T follicular helper cell (primary cell): ENCODE measurements around the gene SNCB.
A peak's percentile ranks its signal among the peaks of the same experiment; 100 is the strongest.
"Not testable (repeated sequence)": the region's sequence is repeated elsewhere in the genome, so short reads cannot be mapped to it uniquely, and the experiment has no call there.

ENCODE experiments used
- DNase-seq: peaks from one replicate; pipeline ENCODE4 v3.0.0-alpha.2; 2020; ENCODE audit warnings: low read depth

SNCB gene

DNA sequence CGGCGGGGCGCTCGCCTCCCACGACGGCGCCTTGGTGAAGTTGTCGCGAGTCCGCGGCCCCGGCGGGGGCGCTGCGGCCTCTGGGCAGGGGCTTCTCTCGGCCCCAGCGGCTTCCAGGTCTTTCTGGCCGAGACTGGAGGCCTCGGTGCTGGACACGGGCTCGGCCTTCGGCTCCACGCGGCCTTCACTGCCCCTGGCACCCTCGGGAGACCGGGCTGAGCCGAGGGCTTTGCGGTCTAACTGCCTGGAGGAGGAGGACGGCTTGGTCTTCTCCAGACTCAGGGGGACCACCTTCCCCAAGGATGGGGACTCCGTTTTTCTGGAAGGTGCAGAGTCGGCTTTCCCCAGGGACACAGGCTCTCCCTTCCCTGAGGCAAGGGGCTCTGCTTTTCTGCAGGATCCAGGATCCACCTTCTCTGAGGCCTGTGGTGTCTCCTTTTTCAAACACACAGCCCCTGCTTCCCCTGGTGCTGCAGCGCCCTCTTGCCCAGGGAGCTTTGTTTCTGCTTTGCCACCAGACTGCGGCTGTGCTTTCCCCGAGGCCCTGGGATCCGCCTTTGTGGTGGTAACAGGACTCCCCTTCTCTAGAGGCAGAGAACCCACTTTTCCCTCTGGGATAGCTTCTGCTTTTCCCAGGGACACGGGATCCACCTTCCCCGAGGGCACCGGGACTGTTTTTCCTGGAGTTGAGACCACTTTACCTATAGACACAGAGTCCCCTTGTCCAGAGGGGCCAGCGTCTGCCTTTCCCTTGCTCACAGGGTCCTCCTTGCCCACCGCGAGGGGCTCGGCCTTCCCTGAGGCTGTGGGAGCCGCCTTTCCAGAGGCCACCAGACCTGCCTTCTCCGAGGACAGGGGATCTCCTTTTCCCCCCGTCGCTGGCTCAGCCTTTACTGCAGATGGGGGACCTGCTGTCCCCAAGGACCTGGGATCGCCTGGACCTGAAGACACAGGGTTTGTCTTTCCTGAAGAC, 32.6 kb downstream of the SNCB start:
- DNase-seq = no peak

DNA sequence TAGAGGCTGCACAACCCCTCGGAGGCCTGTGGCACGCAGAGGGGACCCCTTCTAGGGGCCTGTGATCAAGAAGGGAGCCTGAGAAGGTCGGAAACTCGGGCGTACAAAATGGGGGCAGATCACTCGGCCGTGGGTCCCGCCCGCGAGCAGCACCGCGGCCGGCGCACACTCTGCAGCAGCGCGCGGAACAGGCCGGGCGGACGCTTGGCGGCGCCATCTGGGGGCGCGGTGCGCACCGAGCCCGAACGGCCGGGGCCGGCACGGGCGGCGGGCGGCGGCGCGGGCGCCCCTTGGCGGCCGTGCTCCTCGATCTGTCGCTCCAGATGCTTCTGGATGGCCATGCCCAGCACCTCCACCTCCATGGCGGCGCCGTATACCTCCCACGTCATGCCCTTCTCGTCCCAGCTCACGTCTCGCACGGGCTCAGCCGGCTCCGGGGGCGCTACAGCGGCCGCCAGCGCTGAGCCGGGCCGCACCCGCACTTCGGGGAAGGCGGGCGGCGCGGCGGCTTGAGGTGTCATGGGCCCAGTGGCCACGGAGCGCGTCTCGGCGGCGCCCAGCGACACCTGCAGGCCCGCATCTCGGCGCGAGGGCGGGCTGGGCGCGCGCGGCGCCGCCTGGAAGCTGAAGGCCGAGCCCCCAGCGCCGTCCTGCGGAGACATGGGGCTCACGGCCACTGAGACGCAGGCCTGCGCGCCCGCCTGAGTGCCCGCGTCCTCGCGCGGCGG, 33.5 kb downstream of the SNCB start:
- DNase-seq = peak; percentile 56

DNA sequence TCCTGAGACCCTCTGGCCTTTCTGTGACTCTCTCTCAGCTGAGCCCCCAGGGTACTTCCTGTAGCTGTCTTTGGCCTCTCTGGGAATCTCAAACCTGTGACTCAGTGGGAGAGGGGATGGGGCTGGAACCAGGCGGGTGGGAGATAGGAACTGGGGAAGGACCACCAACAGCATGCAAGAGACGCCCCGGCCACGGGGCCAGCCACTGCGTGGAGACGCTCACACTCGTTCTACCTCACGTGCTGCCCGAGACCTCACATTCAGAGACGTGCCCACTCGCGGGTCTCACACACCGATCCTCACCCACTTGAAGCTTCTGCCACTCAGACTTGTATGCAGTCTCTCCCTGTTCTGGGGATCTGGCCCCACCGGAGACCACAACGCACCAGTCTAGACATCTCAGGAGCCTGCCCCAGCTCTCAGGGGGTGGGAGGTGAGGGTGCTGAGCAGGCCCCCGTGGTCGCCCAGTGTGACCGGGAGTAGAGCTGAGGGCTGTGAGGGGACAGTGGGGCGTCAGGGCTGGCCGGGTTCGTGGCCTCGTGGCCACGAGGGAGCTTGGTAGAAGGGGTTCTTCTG, 34.2 kb downstream of the SNCB start:
- no peak for DNase-seq

DNA sequence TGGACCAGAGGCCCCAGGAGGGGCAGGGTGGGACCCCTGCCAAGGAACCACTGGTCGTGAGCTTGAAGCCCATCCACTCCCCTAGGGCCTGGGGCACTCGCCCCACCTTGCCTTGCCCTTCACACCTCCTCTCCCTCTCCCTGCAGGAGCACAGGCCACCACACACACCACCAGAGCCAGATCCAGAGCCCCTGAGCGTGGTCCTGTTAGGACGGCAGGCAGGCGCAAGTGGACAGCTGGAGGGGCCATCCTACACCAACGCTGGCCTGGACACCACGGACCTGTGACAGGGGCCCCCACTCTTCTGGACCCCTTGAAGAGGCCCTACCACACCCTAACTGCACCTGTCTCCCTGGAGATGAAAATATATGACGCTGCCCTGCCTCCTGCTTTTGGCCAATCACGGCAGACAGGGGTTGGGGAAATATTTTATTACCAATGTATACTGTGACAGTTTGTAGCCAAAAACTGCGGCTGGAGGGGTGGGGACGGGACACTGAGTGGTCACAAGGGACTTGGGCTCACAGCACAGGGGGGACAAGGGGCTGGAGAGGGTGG, 34.9 kb downstream of the SNCB start:
- no peak for DNase-seq

DNA sequence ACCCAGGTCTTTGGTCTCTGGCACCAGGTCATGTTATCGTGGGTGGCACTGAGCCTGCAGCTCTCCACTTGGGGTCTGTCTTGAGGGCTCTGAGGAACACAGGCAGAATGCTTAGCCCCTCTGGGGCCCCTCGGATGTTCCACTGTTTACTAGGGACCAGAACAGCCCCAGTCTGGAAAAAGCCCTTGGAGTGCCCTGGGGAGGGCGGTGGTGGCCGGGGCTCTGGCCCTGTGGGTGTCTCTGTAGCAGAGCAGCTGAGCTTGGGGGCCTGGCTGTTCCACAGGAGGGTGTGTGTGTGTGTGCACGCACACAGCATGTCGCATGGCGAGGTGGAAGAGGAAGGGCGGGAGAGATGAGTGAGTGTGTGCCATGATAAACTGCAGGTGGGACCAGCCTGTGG, 35.8 kb downstream of the SNCB start:
- no peak for DNase-seq

DNA sequence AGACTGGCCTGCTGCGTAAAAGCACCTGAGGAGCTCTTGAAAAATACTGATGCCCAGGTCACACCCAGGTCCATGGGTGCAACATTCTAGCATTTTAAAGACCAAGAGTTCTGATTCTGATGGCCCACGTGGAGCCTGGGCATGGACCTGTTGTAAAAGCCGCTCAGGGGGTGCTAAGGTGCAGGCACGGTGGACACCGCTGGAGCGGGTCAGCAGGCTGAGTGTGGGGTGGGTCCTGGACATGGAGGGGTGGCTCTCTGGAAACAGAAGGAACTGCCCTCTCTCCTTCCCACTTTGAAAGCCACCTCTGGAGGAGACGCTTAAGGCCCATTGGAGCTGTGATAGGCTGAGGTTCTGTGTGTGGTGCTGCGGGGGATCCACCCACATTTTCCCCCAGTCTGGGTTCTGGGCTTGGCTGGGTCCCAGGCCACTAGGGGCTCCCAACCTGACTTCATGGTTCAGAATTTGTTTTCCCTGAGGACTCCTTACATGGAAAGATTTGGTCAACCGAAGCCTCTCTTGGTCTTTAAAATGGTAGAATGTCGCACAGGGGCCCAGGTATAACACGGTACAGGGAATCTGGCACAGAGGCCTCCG, 37.0 kb downstream of the SNCB start:
- DNase-seq = no peak

DNA sequence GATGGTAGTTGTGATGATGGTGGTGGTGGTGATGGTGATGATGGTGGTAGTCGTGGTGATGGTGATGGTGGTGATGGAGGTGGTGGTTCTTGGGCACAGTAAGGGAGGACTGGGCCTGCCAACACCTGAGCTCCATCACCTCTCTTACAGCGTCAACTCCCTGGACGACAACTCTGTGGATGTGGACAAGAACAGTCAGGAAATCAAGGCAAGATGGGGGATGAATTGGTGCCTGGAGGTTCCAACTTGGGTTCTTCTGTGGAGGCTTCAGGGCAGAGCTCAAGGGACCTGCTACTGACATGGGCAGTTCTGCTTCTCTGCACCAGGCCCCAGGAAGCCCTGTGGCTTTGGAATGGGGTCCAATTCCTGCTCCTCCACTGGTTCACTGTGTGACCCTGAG, 37.8 kb downstream of the SNCB start:
- no peak for DNase-seq

DNA sequence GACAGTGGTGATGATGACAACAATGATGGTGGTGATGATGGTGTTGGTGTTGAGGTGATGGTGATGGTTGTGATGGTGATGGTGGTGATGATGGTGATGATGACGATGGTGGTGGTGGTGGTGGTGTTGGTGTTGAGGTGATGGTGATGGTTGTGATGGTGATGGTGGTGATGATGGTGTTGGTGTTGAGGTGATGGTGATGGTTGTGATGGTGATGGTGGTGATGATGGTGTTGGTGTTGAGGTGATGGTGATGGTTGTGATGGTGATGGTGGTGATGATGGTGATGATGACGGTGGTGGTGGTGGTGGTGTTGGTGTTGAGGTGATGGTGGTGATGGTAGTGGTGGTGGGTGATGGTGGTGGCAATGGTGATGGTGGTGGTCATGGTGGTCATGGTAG, 38.7 kb downstream of the SNCB start:
- DNase-seq = not testable (repeated sequence)

DNA sequence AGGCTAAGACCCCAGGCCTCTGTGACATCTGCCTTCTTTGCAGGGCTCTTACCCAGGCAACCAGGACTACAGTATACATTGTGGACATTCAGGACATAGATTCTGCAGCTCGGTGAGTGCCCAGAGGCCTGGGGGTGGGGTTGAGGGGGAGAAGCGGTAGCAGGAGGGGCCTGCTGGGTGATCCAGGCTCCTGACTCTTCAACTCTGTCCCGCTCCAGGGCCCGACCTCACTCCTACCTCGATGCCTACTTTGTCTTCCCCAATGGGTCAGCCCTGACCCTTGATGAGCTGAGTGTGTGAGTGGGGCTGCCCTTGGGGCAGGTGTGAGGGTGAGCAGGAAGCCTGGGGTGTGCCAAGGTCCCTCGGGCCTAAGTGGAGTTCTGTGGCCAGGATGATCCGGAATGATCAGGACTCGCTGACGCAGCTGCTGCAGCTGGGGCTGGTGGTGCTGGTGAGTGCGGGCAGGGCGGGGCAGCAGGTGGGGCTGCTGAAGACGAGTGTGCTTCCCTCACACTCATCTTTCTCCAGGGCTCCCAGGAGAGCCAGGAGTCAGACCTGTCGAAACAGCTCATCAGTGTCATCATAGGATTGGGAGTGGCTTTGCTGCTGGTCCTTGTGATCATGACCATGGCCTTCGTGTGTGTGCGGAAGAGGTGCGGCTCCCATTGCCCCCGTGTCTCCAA, 40.2 kb downstream of the SNCB start:
- DNase-seq = no peak

DNA sequence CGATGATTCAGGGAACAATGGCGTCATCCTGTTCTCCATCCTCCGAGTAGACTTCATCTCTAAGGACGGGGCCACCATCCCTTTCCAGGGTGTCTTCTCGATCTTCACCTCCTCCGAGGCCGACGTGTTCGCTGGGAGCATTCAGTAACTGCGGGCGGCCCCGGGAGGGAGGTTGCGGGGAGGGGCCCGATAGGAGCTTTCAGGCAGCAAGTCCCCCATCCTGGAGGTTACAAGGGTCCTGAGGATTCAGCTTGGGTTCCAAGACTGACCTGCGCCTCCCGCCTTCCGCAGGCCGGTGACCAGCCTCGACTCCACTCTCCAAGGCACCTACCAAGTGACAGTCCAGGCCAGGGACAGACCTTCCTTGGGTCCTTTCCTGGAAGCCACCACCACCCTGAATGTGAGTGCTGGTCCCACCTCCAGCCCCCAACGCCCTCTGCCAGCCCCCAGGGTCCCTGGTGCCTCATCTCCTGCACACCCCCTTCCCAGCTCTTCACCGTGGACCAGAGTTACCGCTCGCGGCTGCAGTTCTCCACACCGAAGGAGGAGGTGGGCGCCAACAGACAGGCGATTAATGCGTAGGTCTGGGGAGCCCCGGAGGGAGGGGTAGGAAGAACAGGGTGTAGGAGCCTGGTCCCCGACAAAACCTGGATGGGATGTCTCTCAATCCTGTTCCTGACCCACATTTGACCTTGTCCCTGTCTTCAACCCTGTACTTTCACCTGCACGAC, 41.1 kb downstream of the SNCB start:
- DNase-seq = no peak

DNA sequence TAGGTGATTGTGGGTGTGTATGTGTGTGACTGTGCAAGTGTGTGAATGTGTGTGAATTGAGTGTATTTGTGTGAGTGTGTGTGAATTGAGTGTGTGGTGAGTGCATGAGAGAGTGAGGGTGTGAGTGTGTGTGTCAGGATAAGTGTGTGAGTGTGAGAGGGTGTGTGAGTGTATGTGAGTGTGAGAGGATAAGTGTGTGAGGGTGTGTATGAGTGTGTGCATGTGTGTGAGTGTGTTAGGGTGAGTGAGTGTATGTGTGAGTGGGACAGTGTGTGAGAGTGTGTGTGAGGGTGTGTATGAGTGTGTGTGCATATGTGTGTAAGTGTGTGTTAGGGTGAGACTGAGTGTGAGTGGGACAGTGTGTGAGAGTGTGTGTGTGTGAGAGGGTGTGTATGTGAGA, 42.0 kb downstream of the SNCB start:
- no peak for DNase-seq

DNA sequence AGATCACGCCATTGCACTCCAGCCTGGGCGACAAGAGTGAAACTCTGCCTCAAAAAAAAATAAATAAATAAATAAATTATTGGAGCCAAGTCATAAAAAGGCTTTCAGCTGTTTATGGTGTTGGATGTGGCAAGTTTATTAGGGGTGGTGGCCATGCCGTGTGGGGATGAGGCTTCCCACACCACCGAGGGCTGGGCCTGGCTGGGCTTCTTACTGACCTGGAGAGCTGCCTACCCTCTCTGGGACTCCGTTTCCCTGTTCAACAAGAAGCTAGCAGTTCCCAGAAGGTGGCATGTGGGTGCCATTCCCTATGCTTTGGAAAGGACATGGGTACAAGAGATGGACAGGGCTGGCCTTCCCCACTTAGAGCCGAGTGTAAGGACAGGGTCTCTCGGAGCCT, 42.9 kb downstream of the SNCB start:
- DNase-seq = no peak

DNA sequence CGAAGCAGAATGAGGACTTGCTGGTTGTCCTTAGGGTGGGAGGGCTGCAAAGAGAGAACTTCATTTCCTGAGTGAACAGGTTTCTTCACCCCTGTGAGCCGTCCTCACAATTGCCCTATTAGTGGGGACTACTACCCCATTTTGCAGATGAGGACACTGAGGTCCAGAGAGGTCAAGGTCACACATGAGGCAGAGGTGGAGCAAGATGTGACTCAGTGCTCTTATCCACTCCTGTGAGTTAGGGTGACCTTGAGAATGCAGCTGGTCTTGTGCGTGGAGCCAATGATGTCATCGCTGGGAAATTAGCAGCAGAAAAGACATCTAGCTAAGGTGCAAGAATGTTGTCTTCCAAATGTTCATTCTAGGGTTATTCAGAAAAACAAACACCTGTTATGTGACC, 47.3 kb downstream of the SNCB start:
- no peak for DNase-seq

DNA sequence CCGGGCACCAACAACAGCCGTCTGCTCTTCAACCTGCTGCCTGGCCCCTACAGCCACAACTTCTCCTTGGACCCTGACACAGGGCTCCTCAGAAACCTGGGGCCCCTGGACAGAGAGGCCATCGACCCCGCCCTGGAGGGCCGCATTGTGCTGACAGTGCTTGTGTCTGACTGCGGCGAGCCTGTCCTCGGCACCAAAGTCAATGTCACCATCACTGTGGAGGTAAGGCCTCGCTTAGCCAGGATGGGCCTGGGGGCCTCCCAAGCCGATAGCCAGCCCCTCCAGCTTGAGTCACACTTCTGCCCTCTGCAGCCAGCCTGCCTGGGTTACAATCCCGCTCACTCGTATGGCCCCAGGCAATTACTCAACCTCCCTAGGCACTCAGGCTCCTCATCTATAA, 49.0 kb downstream of the SNCB start:
- DNase-seq = no peak

DNA sequence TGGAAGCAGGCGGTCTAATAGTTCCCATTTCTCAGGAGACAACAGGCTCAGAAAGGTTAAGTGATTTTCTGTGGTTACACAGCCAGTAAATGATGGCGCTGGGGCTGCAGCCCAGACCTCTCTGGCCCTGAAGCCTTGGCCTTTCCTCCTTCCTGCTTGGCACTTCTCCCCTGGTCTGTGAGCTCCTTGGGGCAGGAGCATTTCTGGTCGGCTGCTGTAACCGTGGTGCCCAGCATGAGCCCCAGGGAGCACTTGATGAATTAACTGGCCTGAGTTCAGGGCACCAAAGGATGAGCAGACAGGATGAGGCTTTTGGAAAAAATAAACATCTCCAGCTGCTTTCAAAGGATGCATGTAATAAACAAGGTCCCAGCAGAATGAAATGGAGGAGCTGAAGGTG, 51.0 kb downstream of the SNCB start:
- no peak for DNase-seq

DNA sequence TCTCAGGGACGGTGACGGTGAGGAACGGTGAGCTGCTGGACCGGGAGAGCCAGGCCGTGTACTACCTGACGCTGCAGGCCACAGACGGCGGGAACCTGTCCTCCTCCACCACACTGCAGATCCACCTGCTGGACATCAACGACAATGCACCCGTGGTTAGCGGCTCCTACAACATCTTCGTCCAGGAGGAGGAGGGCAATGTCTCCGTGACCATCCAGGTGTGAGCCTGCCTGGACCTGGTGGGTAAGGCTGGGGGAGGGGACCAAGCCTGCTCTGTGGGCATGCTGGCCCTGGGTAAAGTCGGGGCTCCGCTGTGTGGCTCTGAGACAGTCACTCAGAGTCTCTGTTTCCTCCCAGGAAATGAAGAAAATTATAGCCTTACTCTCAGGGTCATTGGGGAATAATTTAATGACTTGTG, 51.9 kb downstream of the SNCB start:
- peak; percentile 27 for DNase-seq

DNA sequence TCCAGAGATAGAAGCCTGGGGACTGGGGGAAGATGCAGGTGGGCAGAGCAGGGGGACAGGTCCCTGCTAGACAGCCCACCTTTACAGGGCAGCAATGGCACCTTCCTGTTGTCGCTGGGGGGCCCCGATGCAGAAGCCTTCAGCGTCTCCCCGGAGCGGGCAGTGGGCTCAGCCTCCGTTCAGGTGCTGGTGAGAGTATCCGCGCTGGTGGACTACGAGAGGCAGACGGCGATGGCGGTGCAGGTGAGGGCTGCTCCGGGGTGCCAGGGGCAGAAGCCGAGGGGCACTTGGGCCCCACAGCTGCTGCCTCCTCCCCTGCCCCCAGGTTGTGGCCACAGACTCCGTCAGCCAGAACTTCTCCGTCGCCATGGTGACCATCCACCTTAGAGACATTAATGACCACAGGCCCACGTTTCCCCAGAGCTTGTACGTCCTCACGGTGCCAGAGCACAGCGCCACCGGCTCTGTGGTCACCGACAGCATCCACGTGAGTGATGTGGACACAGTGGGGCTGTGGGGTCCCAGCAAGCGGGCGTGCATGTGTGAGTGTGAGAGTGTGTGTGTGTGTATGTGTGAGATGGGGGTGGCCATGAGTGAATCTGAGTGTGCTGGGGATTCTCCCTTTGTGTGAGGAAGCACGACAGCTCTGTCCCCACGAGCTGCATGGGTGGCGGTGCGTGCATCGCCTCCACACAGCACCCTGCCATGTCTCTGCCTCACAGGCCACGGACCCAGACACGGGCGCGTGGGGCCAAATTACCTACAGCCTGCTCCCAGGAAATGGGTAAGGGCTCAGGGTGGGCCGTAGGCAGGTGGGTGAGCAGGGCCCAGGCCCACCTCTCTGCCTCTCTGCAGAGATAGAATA, 52.8 kb downstream of the SNCB start:
- no peak for DNase-seq

DNA sequence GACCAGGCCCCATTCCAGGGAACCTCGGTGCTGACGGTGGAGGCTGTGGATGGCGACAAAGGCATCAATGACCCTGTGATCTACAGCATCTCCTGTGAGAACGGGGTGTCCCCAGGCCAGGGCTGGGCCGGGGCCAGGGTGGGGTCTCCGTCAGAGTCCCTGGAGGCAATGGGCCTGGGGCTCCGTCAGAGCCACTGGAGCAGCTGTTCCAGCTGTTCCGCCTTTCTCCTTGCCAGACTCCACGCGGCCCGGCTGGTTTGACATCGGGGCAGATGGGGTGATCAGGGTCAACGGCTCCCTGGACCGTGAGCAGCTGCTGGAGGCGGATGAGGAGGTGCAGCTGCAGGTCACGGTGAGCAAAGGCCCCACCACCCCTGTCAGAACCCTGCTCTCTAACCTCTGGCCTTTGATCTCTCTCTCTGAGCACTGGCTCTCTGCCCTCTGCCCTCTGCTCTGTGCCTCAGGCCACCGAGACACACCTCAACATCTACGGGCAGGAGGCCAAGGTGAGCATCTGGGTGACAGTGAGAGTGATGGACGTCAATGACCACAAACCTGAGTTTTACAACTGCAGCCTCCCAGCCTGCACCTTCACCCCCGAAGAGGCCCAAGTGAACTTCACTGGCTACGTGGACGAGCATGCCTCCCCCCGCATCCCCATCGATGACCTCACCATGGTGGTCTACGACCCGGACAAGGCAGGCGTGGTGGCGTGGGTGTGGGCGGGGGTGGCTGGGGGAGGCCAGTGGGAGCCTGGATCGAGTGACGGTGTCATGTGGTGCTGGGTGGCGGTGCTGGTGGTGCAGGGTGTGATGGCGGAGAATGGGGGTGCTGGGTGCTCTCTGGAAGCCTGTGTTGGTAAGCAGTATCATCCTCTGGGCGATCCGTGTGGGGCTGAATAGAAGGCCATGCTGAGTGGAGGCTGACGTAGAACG, 54.6 kb downstream of the SNCB start:
- DNase-seq = no peak

DNA sequence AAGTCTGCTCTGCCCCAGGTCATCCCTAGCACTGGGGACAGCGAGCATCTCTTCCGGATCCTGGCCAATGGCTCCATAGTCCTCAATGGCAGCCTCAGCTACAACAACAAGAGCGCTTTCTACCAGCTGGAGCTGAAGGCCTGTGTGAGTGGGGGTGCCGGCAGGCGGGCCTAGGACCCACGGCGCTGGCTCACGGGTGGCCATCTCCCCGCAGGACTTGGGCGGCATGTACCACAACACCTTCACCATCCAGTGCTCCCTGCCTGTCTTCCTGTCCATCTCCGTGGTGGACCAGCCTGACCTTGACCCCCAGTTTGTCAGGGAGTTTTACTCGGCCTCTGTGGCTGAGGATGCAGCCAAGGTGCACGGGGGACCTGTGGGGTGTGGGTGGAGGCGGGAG, 55.3 kb downstream of the SNCB start:
- no peak for DNase-seq
